Liver (tissue), 9 donors: ENCODE results near the gene CD200R1. TPM values are rescaled to one million over a fixed set of nuclear protein-coding genes. Genes with fewer than 3 reads are reported as not detected.
"Not testable (repeated sequence)": the region's sequence is repeated elsewhere in the genome, so short reads cannot be mapped to it uniquely, and the experiment has no call there.

Experiments
- DNase-seq: peaks from one replicate; pipeline ENCODE4 v3.0.0-alpha.2; 2017; ENCODE audit warnings: low spot score
- H3K27ac ChIP-seq, 2 donors: one replicate each; pipeline ENCODE4 v1.7.0; 2013; ENCODE audit warnings: inconsistent platforms in 2 of 2, low read length in 2 of 2, control low read depth in 1 of 2, low read depth in 1 of 2, mild to moderate bottlenecking in 1 of 2
- H3K27me3 ChIP-seq, 4 donors: one replicate each; pipeline versions ENCODE4 v1.6.1 to v1.7.0; 2013; ENCODE audit warnings: low read length in 3 of 4, inconsistent platforms in 1 of 4, mild to moderate bottlenecking in 1 of 4, moderate library complexity in 1 of 4; ENCODE audit not compliant: control insufficient read depth in 4 of 4, insufficient read depth in 4 of 4
- H3K36me3 ChIP-seq, 4 donors: one replicate each; pipeline versions ENCODE4 v1.6.1 to v1.7.0; 2013; ENCODE audit warnings: low read length in 3 of 4, mild to moderate bottlenecking in 3 of 4, low read depth in 1 of 4, moderate library complexity in 1 of 4; ENCODE audit not compliant: control insufficient read depth in 4 of 4, insufficient read depth in 3 of 4
- H3K4me1 ChIP-seq, 4 donors: one replicate each; pipeline versions ENCODE4 v1.6.1 to v1.7.0; 2013; ENCODE audit warnings: low read length in 3 of 4, mild to moderate bottlenecking in 3 of 4, moderate library complexity in 1 of 4; ENCODE audit not compliant: control insufficient read depth in 4 of 4, insufficient read depth in 4 of 4
- H3K4me3 ChIP-seq, 3 donors: one replicate each; pipeline versions ENCODE4 v1.6.1 to v1.7.0; 2013; ENCODE audit warnings: low read length in 3 of 3, control low read depth in 1 of 3, low read depth in 1 of 3, mild to moderate bottlenecking in 1 of 3
- H3K9ac ChIP-seq, 2 donors: one replicate each; pipeline ENCODE4 v1.7.0; 2013; ENCODE audit warnings: low read length in 2 of 2, mild to moderate bottlenecking in 2 of 2, moderate library complexity in 2 of 2, control low read depth in 1 of 2, low read depth in 1 of 2
- H3K9me3 ChIP-seq, 4 donors: one replicate each; pipeline versions ENCODE4 v1.6.1 to v1.7.0; 2013; ENCODE audit warnings: low read length in 3 of 4; ENCODE audit not compliant: control insufficient read depth in 4 of 4
- ATF3 ChIP-seq: IDR thresholded peaks from 2 replicates; pipeline ENCODE4 v1.6.1; 2016; ENCODE audit warnings: antibody characterized with exemption
- CTCF ChIP-seq: fragments of 150-350 bp; IDR thresholded peaks from 2 replicates; pipeline ENCODE4 v1.5.1; 2017; ENCODE audit warnings: improper control_type of control experiment, low read depth, low read length; ENCODE audit not compliant: missing input control
- EGR1 ChIP-seq, 2 donors: IDR thresholded peaks; 2 replicates each; pipeline ENCODE4 v1.6.1; 2016 to 2018; ENCODE audit warnings: antibody characterized with exemption in 2 of 2, low read depth in 2 of 2
- FOXA2 ChIP-seq: IDR thresholded peaks from 2 replicates; pipeline ENCODE4 v1.6.1; 2016; ENCODE audit warnings: antibody characterized with exemption
- HNF4A ChIP-seq, 2 donors: conservative IDR thresholded peaks; 2 replicates each; pipeline ENCODE4 v1.6.1; 2016; ENCODE audit warnings: antibody characterized with exemption in 2 of 2, mild to moderate bottlenecking in 2 of 2
- HNF4G ChIP-seq: IDR thresholded peaks from 2 replicates; pipeline ENCODE4 v1.6.1; 2016; ENCODE audit warnings: antibody characterized with exemption
- JUND ChIP-seq, 2 donors: IDR thresholded peaks; 2 replicates each; pipeline ENCODE4 v1.6.1; 2016; ENCODE audit warnings: antibody characterized with exemption in 2 of 2
- MAX ChIP-seq: IDR thresholded peaks from 2 replicates; pipeline ENCODE4 v1.6.1; 2016; ENCODE audit warnings: antibody characterized with exemption
- REST ChIP-seq: IDR thresholded peaks from 2 replicates; pipeline ENCODE4 v1.6.1; 2016; ENCODE audit warnings: antibody characterized with exemption, mild to moderate bottlenecking
- RXRA ChIP-seq, 2 donors: IDR thresholded peaks; 2 replicates each; pipeline ENCODE4 v1.6.1; 2017 to 2018; ENCODE audit warnings: antibody characterized with exemption in 2 of 2, mild to moderate bottlenecking in 1 of 2
- TAF1 ChIP-seq: conservative IDR thresholded peaks from 2 replicates; pipeline ENCODE4 v1.6.1; 2016; ENCODE audit warnings: antibody characterized with exemption, mild to moderate bottlenecking
- YY1 ChIP-seq: IDR thresholded peaks from 2 replicates; pipeline ENCODE4 v1.6.1; 2016; ENCODE audit warnings: antibody characterized with exemption, mild to moderate bottlenecking
- whole genome bisulfite sequencing: extraction: QIAGEN DNeasy Blood & Tissue Kit; methylation state at CpG from one replicate; pipeline ENCODE4 v1.1.7; 2013; 5-methylcytosine and 5-hydroxymethylcytosine counted together
- polyA plus RNA-seq, 2 donors: library from polyadenylated mRNA; stranded (reverse) in 1 of 2; unstranded in 1 of 2; fragments of 200-250 nt in 1 of 2; fragments of >200 nt in 1 of 2; fragmentation: Nextera tagmentation in 1 of 2; extraction: Ambion mirVana in 1 of 2; gene quantifications; one replicate each; pipeline versions ENCODE4 v1.2.1 to v1.2.3, GENCODE V29; 2013 to 2015
- total RNA-seq, 2 donors: library from RNA; depleted of rRNA; stranded (reverse); fragments of >200 nt; gene quantifications; one replicate each; pipeline ENCODE4 v1.2.3, GENCODE V29; 2014
- donor health status: healthy.
- donor health status: healthy.
- donor health status: healthy.
- donor health status: healthy.
- donor health status: healthy.

The CD200R1 gene
- total and polyA plus RNA-seq, 4 donors: 0.40 to 5.4 (median 1.00) TPM

- TF ChIP-seq EGR1 (IDR thresholded peaks at IDR 0.05; ENCODE audit: low read depth in 2 of 2): no peak
- TF ChIP-seq REST: no peak
- no peak for TF ChIP-seq MAX
- TF ChIP-seq TAF1: no peak
- no peak for TF ChIP-seq HNF4A (conservative IDR thresholded peaks at IDR 0.05)
- TF ChIP-seq HNF4G: no peak
- no peak for TF ChIP-seq CTCF
- no peak for TF ChIP-seq YY1
- TF ChIP-seq RXRA (IDR thresholded peaks at IDR 0.05): no peak
- no peak for TF ChIP-seq JUND (IDR thresholded peaks at IDR 0.05)
- TF ChIP-seq FOXA2: no peak
- TF ChIP-seq ATF3: no peak
- Histone ChIP-seq H3K4me3 (no peak overlapping the region), H3K27me3 (no peaks in the 10 kb centered on the region), H3K9ac (no peak overlapping the region), H3K36me3 (no peaks in the 10 kb centered on the region), H3K4me1 (no peaks in the 10 kb centered on the region), H3K27ac (no peak overlapping the region), H3K9me3 (no peaks in the 10 kb centered on the region)
- 45% methylated on average over 2 of the region's 2 CpGs for WGBS
- no peak for DNase-seq
Measured at GRCh38 chr3:112925969-112926368, 48.9 kb downstream of the CD200R1 start.

- no peak overlapping the region for H3K9ac ChIP-seq
- 90% methylated on average over 2 of the region's 2 CpGs for WGBS
Measured at GRCh38 chr3:112925560-112925959, 49.3 kb downstream of the CD200R1 start.

GRCh38 chr3:112919541-112919940, 55.4 kb downstream of the CD200R1 start:
- H3K27ac ChIP-seq, H3K4me1 ChIP-seq, H3K9me3 ChIP-seq, H3K4me3 ChIP-seq, H3K27me3 ChIP-seq, DNase-seq, H3K36me3 ChIP-seq, H3K9ac ChIP-seq: not testable (repeated sequence)
- WGBS: 85% methylated on average over 5 of the region's 5 CpGs

More at GRCh38 chr3:112925560-112925959, 49.3 kb downstream of the CD200R1 start:
- Histone ChIP-seq H3K4me1 (no peaks in the 10 kb centered on the region), H3K4me3 (no peak overlapping the region), H3K27me3 (no peaks in the 10 kb centered on the region), H3K36me3 (no peaks in the 10 kb centered on the region), H3K27ac (no peak overlapping the region), H3K9me3 (no peaks in the 10 kb centered on the region)
- TF ChIP-seq EGR1 (IDR thresholded peaks at IDR 0.05; ENCODE audit: low read depth in 2 of 2) (no peak), JUND (IDR thresholded peaks at IDR 0.05) (no peak), MAX (no peak)
- no peak for DNase-seq
